ENCODE results near the gene BEX4.

DNA sequence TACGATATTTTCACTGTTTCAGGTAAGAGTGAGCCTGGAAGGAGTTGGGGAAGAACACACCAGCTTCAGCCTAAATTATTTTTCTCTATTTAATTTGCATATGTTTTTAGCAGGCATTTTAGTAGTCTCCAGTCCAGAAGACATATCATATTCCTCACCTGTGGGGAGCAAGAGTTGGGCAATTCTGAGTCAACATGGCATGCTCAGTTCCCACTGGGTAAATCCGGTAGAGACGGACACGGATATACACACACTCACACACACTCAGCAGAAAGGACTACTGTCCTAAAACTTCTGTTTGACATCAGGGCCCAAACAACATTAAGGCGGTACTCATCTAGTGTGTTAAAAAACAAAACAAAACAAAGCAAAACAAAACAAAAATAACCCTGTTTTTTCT, 4.9 kb upstream of the BEX4 start:
- TF ChIP-seq, protein P1, sequence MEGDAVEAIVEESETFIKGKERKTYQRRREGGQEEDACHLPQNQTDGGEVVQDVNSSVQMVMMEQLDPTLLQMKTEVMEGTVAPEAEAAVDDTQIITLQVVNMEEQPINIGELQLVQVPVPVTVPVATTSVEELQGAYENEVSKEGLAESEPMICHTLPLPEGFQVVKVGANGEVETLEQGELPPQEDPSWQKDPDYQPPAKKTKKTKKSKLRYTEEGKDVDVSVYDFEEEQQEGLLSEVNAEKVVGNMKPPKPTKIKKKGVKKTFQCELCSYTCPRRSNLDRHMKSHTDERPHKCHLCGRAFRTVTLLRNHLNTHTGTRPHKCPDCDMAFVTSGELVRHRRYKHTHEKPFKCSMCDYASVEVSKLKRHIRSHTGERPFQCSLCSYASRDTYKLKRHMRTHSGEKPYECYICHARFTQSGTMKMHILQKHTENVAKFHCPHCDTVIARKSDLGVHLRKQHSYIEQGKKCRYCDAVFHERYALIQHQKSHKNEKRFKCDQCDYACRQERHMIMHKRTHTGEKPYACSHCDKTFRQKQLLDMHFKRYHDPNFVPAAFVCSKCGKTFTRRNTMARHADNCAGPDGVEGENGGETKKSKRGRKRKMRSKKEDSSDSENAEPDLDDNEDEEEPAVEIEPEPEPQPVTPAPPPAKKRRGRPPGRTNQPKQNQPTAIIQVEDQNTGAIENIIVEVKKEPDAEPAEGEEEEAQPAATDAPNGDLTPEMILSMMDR (IDR thresholded peaks at IDR 0.05): no peak
- TF ChIP-seq POLR2A (IDR thresholded peaks at IDR 0.05): no peak

All from heart left ventricle (tissue), 13 donors.